A549 (cell line): Measurements from ENCODE around the gene SRPK2.

Experiments
- EHF ChIP-seq: fragments of 250-450 bp; sonication (Bioruptor Pico); IDR thresholded peaks from 2 replicates; pipeline ENCODE4 v1.5.0; 2020; ENCODE audit warnings: mild to moderate bottlenecking
- POLR2A ChIP-seq: IDR thresholded peaks from 2 replicates; pipeline ENCODE4 v1.6.1; 2012; ENCODE audit warnings: mild to moderate bottlenecking, low read length
- RAD21 ChIP-seq, 2 experiments: fragments of >200 bp in 1 of 2; sonication (Bioruptor Twin) in 1 of 2; formaldehyde crosslinking in 1 of 2; IDR thresholded peaks in 1 of 2; conservative IDR thresholded peaks in 1 of 2; 2 replicates in 1 of 2; 3 replicates in 1 of 2; pipeline ENCODE4 v1.6.1; 2012 to 2018; ENCODE audit warnings: inconsistent platforms in 1 of 2
- SMC3 ChIP-seq: fragments of >200 bp; sonication (Bioruptor Twin); formaldehyde crosslinking; IDR thresholded peaks from 3 replicates; pipeline ENCODE4 v1.6.1; 2018; ENCODE audit warnings: inconsistent platforms
- TF ChIP-seq, protein P1 (sequence below): fragments of >200 bp; sonication (Bioruptor Twin); formaldehyde crosslinking; IDR thresholded peaks from 3 replicates; pipeline ENCODE4 v1.5.1; 2016

DNA sequence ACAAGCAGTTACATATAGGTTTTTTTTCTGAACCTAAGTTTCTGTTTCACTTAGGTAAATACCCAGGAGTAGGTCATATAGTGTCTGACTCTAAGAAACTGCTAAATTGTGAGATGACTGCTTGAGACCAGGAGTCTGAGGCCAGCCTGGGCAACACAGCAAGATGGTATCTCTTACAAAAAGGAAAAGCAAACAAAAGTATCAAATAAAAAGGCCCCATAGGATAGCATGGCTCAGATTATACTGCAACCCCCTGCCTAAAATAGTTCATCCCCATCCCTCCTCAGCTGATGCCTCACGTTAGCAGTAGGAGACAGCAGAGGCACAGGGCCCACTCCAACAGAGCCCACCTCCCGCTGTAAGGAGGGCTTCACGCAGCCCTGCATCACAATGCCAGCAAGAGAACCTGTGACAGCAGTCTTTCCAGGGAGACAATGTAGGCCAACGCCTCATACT is 90.3 kb downstream of the SRPK2 start:
- TF ChIP-seq POLR2A (no peak), SMC3 (no peak), RAD21 (conservative IDR thresholded peaks at IDR 0.05 in 1 of 2, IDR thresholded peaks at IDR 0.05 in 1 of 2) (no peak), EHF (no peak)
- TF ChIP-seq, protein P1, sequence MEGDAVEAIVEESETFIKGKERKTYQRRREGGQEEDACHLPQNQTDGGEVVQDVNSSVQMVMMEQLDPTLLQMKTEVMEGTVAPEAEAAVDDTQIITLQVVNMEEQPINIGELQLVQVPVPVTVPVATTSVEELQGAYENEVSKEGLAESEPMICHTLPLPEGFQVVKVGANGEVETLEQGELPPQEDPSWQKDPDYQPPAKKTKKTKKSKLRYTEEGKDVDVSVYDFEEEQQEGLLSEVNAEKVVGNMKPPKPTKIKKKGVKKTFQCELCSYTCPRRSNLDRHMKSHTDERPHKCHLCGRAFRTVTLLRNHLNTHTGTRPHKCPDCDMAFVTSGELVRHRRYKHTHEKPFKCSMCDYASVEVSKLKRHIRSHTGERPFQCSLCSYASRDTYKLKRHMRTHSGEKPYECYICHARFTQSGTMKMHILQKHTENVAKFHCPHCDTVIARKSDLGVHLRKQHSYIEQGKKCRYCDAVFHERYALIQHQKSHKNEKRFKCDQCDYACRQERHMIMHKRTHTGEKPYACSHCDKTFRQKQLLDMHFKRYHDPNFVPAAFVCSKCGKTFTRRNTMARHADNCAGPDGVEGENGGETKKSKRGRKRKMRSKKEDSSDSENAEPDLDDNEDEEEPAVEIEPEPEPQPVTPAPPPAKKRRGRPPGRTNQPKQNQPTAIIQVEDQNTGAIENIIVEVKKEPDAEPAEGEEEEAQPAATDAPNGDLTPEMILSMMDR: no peak
